Mesothelial cell of epicardium (in vitro differentiated cells): ENCODE data around the gene DOCK4. TPM values are rescaled to one million over a fixed set of nuclear protein-coding genes. Genes with fewer than 3 reads are reported as not detected.

ENCODE experiments used
- DNase-seq, 2 experiments: peaks; one replicate each; pipeline ENCODE4 v3.0.0; 2021; ENCODE audit warnings: low spot score in 2 of 2; ENCODE audit not compliant: unreplicated experiment in 2 of 2
- H3K27ac Mint-ChIP-seq: 2 replicates; pipeline ENCODE4 v1.8.0; 2021; ENCODE audit warnings: mixed read lengths
- H3K27me3 Mint-ChIP-seq: 2 replicates; pipeline ENCODE4 v1.8.0; 2021; ENCODE audit warnings: low read depth, mixed read lengths
- H3K36me3 Mint-ChIP-seq: 2 replicates; pipeline ENCODE4 v1.8.0; 2021; ENCODE audit warnings: mixed read lengths
- H3K4me1 Mint-ChIP-seq: 2 replicates; pipeline ENCODE4 v1.8.0; 2021; ENCODE audit warnings: mixed read lengths
- H3K4me3 Mint-ChIP-seq: 2 replicates; pipeline ENCODE4 v1.8.0; 2021; ENCODE audit warnings: mild to moderate bottlenecking, moderate library complexity, mixed read lengths
- H3K9me3 Mint-ChIP-seq: 2 replicates; pipeline ENCODE4 v1.8.0; 2021; ENCODE audit warnings: mixed read lengths
- total RNA-seq: library from RNA; stranded (reverse); gene quantifications from 3 replicates; pipeline ENCODE4 v1.2.1, GENCODE V29; 2021
- TF ChIP-seq, protein P1 (sequence below): fragments of 200-600 bp; sonication (generic); IDR thresholded peaks from one replicate; pipeline ENCODE4 v1.5.0; 2021; ENCODE audit warnings: antibody characterized with exemption; ENCODE audit not compliant: unreplicated experiment

DOCK4 gene
- total RNA-seq, 1 donor from 2014 or later: 27.7 TPM

DNA sequence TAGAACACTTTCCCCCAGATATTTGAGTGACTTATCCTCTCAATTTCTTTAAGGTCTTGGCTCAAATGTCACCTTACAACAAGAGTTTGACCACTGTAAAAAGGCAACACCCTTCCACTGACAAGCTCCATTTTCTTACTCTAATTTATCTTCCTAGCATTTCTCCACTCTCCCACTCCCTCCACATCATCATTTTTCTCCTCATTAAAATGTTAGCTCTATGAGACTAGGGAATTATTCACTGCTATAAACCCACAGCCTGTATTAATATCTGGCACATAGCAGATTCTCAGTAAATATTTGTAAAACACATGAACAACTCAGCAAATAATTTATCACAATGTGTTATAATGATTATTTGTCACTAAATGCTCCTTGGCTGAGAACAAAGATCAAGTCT, 161.0 kb downstream of the DOCK4 start:
- H3K4me1 Mint-ChIP-seq: peaks cover 18% of the 10 kb centered on the region
- TF ChIP-seq, protein P1, sequence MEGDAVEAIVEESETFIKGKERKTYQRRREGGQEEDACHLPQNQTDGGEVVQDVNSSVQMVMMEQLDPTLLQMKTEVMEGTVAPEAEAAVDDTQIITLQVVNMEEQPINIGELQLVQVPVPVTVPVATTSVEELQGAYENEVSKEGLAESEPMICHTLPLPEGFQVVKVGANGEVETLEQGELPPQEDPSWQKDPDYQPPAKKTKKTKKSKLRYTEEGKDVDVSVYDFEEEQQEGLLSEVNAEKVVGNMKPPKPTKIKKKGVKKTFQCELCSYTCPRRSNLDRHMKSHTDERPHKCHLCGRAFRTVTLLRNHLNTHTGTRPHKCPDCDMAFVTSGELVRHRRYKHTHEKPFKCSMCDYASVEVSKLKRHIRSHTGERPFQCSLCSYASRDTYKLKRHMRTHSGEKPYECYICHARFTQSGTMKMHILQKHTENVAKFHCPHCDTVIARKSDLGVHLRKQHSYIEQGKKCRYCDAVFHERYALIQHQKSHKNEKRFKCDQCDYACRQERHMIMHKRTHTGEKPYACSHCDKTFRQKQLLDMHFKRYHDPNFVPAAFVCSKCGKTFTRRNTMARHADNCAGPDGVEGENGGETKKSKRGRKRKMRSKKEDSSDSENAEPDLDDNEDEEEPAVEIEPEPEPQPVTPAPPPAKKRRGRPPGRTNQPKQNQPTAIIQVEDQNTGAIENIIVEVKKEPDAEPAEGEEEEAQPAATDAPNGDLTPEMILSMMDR: no peak
- H3K4me3 Mint-ChIP-seq: no peak overlapping the region
- H3K27ac Mint-ChIP-seq: no peak overlapping the region
- no peak for DNase-seq
- H3K9me3 Mint-ChIP-seq: peaks cover 23% of the 10 kb centered on the region
- H3K27me3 Mint-ChIP-seq: no peaks in the 10 kb centered on the region
- H3K36me3 Mint-ChIP-seq: peaks cover 16% of the 10 kb centered on the region

GRCh38 chr7:112042631-112043030, 163.6 kb downstream of the DOCK4 start:
- H3K4me3 Mint-ChIP-seq: no peak overlapping the region
- H3K36me3 Mint-ChIP-seq: peaks cover 13% of the 10 kb centered on the region
- no peaks in the 10 kb centered on the region for H3K27me3 Mint-ChIP-seq
- TF ChIP-seq, protein P1: no peak
- H3K4me1 Mint-ChIP-seq: peaks cover 8% of the 10 kb centered on the region
- DNase-seq: no peak
- H3K9me3 Mint-ChIP-seq: peaks cover 23% of the 10 kb centered on the region
- no peak overlapping the region for H3K27ac Mint-ChIP-seq

GRCh38 chr7:112038353-112038752, 167.8 kb downstream of the DOCK4 start:
- Mint-ChIP-seq H3K9me3 (peaks cover 7% of the 10 kb centered on the region), H3K4me3 (no peak overlapping the region), H3K36me3 (peaks cover 6% of the 10 kb centered on the region), H3K27me3 (no peaks in the 10 kb centered on the region), H3K27ac (no peak overlapping the region), H3K4me1 (peaks cover 2% of the 10 kb centered on the region)
- no peak for DNase-seq
- TF ChIP-seq, protein P1: no peak

DNA sequence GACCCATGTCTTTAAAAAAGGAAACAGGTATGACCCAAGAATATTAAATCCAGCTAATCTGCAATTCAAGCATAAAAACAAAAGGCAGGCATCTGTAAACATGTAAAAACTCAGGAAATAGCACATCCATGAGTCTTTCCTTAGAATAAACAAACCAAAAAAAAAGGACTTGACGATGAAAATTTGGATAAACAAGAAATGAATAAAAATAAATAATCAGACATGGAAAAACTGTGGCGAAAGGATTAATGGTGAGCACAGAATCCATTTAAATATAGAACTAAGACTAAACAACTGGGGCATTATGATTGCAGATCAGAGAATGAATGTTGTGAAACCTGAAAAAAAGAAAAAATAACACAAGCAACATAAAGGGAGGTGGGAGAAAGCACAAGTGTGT, 170.1 kb downstream of the DOCK4 start:
- Mint-ChIP-seq H3K4me1 (peaks cover 10% of the 10 kb centered on the region), H3K27ac (no peak overlapping the region), H3K36me3 (no peaks in the 10 kb centered on the region), H3K4me3 (no peak overlapping the region), H3K27me3 (no peaks in the 10 kb centered on the region), H3K9me3 (no peaks in the 10 kb centered on the region)
- no peak for DNase-seq
- TF ChIP-seq, protein P1: no peak

- Mint-ChIP-seq H3K4me3 (no peak overlapping the region), H3K36me3 (no peaks in the 10 kb centered on the region), H3K9me3 (no peaks in the 10 kb centered on the region), H3K4me1 (peaks cover 8% of the 10 kb centered on the region), H3K27me3 (no peaks in the 10 kb centered on the region), H3K27ac (no peak overlapping the region)
- TF ChIP-seq, protein P1: no peak
- no peak for DNase-seq
Observed at GRCh38 chr7:112031689-112032088, 174.5 kb downstream of the DOCK4 start.

DNA sequence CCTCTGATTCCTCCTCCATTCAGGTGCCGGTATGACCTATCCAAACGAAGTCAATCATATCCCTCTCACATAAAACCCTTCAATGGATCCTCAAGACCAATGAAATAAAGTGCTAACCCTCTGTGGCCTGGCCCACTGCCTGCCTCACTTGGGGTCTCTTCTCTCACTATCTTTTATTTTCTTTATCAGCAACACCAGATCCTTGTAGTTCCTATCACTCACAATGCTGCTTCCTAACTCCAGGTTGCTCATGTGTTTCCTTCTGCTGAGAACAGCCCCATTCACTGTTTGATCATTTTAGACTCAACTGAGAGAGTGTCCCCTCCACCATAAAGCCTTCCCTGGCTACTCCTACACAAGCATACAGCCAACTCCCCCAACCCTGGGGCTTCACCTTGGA, 180.6 kb downstream of the DOCK4 start:
- no peak overlapping the region for H3K27ac Mint-ChIP-seq
- no peak for DNase-seq
- H3K27me3 Mint-ChIP-seq: no peaks in the 10 kb centered on the region
- H3K4me3 Mint-ChIP-seq: no peak overlapping the region
- no peaks in the 10 kb centered on the region for H3K9me3 Mint-ChIP-seq
- TF ChIP-seq, protein P1: no peak
- no peaks in the 10 kb centered on the region for H3K36me3 Mint-ChIP-seq
- peaks cover 3% of the 10 kb centered on the region for H3K4me1 Mint-ChIP-seq
